ENCODE measurements around the gene ATP5ME. TPM values are rescaled to one million over a fixed set of nuclear protein-coding genes. Genes with fewer than 3 reads are reported as not detected.

The ATP5ME gene
- total RNA-seq, 2 donors from 2014 or later = 98.4 to 120 TPM

DNA sequence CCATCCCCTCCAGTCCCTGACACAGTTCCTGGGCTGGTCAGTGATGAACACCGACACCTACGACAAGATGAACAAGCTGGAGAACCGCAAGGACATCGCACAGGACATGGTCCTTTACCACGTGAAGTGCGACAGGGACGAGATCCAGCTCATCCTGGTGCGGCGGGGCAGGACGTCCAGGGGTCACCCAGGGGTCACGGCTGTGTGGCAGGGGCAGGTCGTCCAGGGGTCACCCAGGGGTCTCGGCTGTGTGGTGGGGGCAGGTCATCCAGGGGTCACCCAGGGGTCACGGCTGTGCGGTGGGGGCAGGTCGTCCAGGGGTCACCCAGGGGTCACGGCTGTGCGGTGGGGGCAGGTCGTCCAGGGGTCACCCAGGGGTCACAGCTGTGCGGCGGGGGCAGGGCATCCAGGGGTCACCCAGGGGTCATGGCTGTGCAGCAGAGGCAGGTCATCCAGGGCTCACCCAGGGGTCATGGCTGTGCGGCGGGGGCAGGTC, 16.7 kb downstream of the ATP5ME start:
- ATAC-seq (no peak), DNase-seq (no peak)
- H3K36me3 Mint-ChIP-seq (ENCODE audit: low read depth) = peaks cover 3% of the 10 kb centered on the region
- no peak overlapping the region for H3K27ac Mint-ChIP-seq
- no peaks in the 10 kb centered on the region for H3K27me3 Mint-ChIP-seq
- no peaks in the 10 kb centered on the region for H3K9me3 ChIP-seq (ENCODE audit: control insufficient read depth, low read length, poor library complexity, severe bottlenecking)
- no peaks in the 10 kb centered on the region for H3K4me1 Mint-ChIP-seq
- H3K4me3 Mint-ChIP-seq = no peak overlapping the region

DNA sequence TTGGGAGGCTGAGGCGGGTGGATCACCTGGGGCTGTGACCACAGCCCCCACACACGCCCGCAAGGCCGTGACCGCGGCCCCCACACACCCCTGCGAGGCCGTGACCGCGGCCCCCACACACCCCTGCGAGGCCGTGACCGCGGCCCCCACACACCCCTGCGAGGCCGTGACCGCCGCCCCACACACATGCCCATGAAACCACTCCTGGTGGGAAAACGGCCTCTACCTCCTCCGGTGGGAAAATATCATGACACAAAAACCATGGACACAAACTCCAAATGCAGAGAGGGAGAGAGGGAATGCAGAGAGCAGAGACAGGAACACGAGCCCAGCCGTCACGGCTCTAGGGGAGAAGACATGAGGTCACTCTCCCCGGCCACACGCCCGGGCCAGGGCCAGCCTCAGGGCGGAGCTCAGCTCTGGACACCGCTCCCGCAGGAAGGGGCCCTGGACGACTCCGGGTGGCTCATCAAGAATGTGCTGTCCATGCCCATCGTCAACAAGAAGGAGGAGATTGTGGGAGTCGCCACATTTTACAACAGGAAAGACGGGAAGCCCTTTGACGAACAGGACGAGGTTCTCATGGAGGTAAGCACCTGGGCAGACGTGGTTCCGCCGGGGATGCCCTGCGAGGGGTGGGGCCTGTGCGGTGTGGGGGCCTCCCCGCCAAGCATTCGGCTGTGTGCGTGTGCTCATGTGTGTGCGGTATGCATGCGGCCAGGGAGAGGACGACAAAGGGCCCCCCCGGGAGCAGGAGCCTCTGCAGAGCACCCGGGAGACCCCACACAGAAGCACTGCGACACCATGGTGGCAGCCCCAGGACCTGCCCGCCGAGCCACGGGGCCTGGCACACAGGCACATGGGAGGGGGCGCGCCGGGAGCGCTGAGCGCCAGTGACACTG, 17.4 kb downstream of the ATP5ME start:
- no peaks in the 10 kb centered on the region for H3K9me3 ChIP-seq (ENCODE audit: control insufficient read depth, low read length, poor library complexity, severe bottlenecking)
- Mint-ChIP-seq H3K27me3 (no peaks in the 10 kb centered on the region), H3K4me1 (no peaks in the 10 kb centered on the region), H3K36me3 (ENCODE audit: low read depth) (peaks cover 3% of the 10 kb centered on the region), H3K27ac (no peak overlapping the region), H3K4me3 (peak overlapping the region; percentile 19)
- no peak for DNase-seq
- ATAC-seq = no peak

DNA sequence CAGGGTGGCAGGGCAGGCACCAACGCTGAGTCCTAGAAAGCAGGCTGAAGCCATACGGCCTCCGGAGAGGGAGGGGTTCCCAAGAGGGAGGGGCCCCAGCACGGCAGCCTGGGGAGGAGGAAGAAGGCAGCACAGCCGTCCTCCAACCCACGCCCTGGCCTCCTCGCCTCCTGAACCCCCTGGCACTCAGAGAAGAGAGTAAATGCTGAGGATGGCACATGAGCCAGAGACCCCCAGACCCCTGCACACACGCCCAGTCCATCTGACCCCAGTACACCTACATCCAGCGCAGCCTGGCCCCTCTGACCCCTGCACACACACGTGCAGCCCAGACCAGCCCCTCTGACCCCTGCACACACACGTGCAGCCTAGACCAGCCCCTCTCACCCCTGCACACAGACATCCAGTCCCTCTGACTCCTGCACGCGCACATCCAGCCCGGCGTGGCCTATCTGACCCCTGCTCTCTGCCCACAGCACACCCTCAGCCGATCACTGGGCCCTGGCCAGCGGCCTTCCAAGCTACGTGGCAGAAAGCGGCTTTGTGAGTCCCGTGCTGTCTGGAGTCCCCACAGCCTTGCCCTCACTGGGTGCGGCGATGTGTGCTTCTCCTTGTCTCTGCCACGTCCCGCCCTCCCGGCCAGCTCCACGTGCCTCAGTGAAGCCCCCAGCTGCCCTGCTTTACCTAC, 18.5 kb downstream of the ATP5ME start:
- H3K9me3 ChIP-seq (ENCODE audit: control insufficient read depth, low read length, poor library complexity, severe bottlenecking) = no peaks in the 10 kb centered on the region
- Mint-ChIP-seq H3K27ac (no peak overlapping the region), H3K27me3 (no peaks in the 10 kb centered on the region), H3K4me3 (no peak overlapping the region), H3K36me3 (ENCODE audit: low read depth) (no peaks in the 10 kb centered on the region), H3K4me1 (no peaks in the 10 kb centered on the region)
- ATAC-seq (no peak), DNase-seq (no peak)

DNA sequence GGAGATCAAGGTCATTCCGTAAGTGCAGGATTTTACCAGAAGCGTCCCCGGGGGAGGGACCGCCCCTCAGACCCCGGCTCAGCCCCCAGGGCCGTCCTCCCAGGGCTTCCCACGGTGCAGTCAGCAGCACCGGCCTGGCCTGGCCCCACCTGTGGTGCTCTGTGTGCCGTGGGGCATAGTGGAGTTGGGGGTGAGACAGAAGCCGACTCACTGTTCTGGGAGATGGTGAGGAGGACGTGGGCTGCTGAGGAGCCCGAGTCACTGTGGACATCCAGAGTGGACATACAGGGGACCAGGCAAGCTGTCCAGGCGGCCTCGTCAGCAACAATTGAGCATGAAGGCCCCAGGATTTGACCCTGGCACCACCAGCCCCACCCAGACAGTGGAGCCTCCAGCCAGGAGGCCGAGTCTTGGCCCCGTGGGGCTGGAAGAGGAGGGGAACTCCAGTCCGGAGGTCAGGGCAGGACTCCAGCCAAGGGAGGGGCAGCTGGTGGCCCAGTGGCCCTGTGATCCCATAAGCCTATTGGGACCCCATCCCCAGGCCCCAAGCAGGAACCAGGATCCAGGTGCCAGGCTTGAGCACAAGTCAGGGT, 19.1 kb downstream of the ATP5ME start:
- Mint-ChIP-seq H3K4me1 (no peaks in the 10 kb centered on the region), H3K27ac (no peak overlapping the region), H3K27me3 (no peaks in the 10 kb centered on the region), H3K36me3 (ENCODE audit: low read depth) (no peaks in the 10 kb centered on the region), H3K4me3 (no peak overlapping the region)
- no peaks in the 10 kb centered on the region for H3K9me3 ChIP-seq (ENCODE audit: control insufficient read depth, low read length, poor library complexity, severe bottlenecking)
- DNase-seq = no peak
- ATAC-seq = no peak

DNA sequence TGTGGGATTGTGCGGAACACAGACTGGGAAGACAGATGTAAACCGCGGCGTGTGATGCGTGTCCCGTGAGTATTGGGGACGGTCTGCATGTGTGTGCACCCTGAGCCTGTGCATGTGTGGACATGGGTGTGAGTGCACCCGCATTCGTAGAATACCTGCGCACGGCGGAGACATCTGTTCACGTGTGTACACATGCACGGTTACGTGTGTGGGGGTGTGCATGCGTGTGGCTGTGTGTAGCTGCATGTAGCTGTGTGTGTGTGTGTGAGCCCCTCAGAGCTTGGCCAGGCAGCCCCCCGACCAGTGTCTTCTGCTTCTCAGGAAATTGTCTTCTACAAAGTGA, 19.6 kb downstream of the ATP5ME start:
- no peaks in the 10 kb centered on the region for H3K36me3 Mint-ChIP-seq (ENCODE audit: low read depth)
- H3K27me3 Mint-ChIP-seq = no peaks in the 10 kb centered on the region
- ATAC-seq = no peak
- H3K4me1 Mint-ChIP-seq = no peaks in the 10 kb centered on the region
- no peaks in the 10 kb centered on the region for H3K9me3 ChIP-seq (ENCODE audit: control insufficient read depth, low read length, poor library complexity, severe bottlenecking)
- no peak overlapping the region for H3K4me3 Mint-ChIP-seq
- no peak for DNase-seq
- H3K27ac Mint-ChIP-seq = no peak overlapping the region

DNA sequence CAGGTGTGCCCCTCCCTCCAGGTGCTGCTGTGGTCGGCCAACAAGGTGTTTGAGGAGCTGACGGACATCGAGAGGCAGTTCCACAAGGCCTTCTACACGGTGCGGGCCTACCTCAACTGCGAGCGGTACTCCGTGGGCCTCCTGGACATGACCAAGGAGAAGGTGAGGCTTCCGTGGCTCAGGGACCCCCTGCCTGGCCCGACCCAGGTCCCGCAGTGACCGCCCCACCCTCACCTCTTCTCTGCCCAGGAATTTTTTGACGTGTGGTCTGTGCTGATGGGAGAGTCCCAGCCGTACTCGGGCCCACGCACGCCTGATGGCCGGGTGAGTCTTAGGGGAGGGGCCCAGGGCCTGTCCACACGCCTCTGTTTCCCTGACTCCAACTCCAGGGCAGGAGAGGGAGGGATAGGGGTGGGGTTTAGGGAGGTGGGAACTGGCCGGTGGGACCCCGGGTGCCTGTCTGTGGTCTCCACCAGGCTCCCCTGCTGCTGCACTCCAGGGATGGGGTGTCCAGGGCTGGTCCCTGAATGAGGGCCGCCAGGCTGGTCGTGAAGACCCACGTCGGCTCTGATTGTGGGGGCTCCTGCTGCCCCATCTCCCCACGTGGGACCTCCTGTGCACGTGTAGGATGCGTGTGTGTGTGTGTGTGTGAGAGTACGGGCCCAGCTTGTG, 20.1 kb downstream of the ATP5ME start:
- no peaks in the 10 kb centered on the region for H3K9me3 ChIP-seq (ENCODE audit: control insufficient read depth, low read length, poor library complexity, severe bottlenecking)
- Mint-ChIP-seq H3K27me3 (no peaks in the 10 kb centered on the region), H3K4me1 (no peaks in the 10 kb centered on the region), H3K27ac (no peak overlapping the region), H3K4me3 (no peak overlapping the region), H3K36me3 (ENCODE audit: low read depth) (no peaks in the 10 kb centered on the region)
- ATAC-seq = no peak
- no peak for DNase-seq

DNA sequence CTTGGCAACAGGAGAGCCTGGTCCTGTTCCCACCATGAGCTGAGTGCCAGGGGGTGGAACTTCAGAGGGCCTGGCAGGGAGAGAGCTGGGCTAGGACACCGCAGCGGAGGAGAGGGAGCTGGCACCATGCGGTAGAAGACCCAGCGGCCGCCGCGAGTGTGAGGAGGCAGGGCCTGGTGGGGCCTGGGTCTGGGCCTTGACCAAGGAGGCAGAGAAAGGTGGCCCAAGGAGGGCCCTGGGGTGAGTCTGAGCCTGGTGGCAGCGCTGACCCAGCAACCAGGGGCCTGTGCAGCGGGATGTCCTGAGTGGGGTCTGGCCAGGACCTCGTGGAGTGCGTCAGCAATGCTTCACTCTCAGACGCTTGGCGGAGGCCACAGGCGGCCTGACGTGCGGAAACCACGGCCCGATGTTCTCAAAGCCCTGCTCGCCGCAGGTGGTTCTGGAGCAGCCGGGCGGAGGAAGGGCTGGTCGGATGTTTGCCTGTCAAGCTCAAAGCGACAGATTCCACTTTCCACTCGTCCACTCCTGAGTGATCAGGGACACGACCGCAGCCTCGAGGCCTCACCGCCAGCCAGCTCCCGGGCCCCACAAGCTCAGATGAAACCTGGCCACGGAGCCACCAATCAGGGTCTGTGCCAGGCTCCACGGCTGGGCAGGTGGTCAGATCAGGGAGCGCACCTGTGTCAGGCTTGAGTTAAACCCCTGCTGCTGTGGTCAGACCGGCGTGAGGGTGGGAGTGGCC, 20.8 kb downstream of the ATP5ME start:
- no peaks in the 10 kb centered on the region for H3K9me3 ChIP-seq (ENCODE audit: control insufficient read depth, low read length, poor library complexity, severe bottlenecking)
- Mint-ChIP-seq H3K36me3 (ENCODE audit: low read depth) (no peaks in the 10 kb centered on the region), H3K4me3 (no peak overlapping the region), H3K4me1 (no peaks in the 10 kb centered on the region), H3K27me3 (no peaks in the 10 kb centered on the region), H3K27ac (peak overlapping the region; percentile 2)
- no peak for ATAC-seq
- no peak for DNase-seq

DNA sequence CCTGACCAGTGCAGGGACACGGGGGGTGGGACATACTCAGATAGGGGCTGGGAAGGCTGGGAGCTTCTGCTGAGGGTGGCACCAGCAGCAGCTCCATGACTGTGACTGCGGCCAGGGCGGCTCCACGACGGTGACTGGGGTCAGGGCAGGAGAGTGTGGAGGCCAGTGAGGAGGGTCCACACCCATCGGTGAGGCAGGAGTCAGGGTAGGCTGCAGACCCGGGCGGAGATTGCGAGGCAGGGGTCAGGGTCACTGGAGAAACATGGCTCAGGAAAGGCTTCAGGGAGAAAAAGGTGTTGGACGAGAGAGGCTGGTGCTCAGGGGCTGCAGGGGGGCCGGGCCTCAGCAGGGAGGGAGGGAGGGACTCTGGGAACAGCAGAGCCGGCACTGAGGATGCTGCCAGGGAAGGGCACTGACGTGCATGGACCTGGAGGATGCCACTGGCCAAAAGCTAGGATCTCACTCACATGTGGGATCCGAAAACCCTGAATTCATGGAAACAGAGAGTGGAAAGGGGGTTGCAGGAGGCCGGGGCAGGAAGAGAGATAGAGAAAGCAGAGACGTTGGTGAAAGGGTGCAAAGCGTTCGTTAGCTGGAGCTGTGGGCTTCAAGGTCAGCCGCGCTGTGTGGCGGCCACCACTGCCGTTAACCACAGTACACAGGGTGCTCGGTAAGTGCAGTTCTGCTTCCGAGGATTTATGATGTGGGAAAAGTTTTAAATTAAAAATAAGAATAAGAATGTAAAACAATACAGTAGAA, 22.0 kb downstream of the ATP5ME start:
- ATAC-seq = no peak
- H3K36me3 Mint-ChIP-seq (ENCODE audit: low read depth) = no peaks in the 10 kb centered on the region
- no peak overlapping the region for H3K4me3 Mint-ChIP-seq

DNA sequence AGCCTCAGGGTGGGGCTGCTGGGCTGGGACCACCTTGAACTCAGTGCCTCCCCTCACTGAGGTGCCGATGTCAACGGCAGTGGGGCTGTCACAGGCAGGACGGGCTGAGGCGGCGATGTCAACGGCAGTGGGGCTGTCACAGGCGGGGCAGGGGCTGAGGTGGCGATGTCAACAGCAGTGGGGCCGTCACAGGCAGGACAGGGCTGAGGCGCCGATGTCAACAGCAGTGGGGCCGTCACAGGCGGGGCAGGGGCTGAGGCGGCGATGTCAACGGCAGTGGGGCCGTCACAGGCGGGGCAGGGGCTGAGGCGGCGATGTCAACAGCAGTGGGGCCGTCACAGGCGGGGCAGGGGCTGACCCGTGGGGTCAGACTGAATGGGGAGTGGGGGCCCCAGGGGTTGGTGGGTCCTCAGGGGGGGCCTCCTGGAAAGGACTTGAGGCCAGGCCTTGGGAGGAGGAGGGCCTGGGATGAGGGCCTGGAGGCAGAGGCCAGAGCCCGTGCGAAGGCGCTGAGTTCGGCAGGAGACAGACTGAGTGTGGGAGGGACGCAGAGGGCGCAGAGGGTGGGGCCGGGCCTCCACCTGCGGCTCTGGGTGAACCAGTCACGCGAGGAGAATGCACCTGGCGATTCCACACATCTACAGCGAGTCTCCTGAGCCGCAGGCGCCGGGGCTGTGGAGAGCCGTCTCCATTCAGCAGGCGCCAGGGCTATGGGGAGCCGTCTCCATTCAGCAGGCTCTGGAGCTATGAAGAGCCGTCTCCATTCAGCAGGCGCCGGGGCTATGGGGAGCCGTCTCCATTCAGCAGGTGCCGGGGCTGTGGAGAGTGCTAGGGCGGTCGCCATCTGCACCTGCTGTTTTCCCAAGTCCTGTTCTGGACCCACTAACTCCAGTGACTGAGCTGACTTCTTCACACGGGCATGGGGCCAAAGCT, 22.9 kb downstream of the ATP5ME start:
- Mint-ChIP-seq H3K27ac (no peak overlapping the region), H3K27me3 (peaks cover 8% of the 10 kb centered on the region), H3K4me3 (no peak overlapping the region), H3K4me1 (peaks cover 2% of the 10 kb centered on the region), H3K36me3 (ENCODE audit: low read depth) (peaks cover 2% of the 10 kb centered on the region)
- DNase-seq (no peak), ATAC-seq (no peak)
- H3K9me3 ChIP-seq (ENCODE audit: control insufficient read depth, low read length, poor library complexity, severe bottlenecking) = no peaks in the 10 kb centered on the region

More for the DNA sequence above, 22.0 kb downstream of the ATP5ME start:
- DNase-seq = no peak
- Mint-ChIP-seq H3K4me1 (no peaks in the 10 kb centered on the region), H3K27me3 (no peaks in the 10 kb centered on the region), H3K27ac (no peak overlapping the region)
- no peaks in the 10 kb centered on the region for H3K9me3 ChIP-seq (ENCODE audit: control insufficient read depth, low read length, poor library complexity, severe bottlenecking)

DNA sequence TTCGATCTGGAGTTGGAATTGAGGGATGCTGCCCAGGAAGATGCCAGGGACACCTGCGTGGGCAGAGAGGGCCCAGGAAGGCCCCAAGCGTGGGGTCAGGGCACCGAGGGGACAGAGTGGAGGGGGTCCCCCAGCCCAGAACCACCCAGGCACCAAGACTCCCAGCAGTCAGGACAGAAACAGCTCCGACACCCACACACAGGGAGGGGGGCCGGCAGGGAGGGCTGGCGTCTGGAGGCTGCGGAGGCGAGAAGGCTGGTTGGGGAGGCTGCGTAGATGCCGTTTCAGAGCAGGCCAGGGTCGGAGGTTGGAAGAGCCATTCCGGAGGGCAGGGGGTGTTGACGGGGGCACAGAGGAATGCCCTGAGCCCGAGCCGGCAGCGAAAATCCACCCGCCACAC, 23.6 kb downstream of the ATP5ME start:
- no peaks in the 10 kb centered on the region for H3K9me3 ChIP-seq (ENCODE audit: control insufficient read depth, low read length, poor library complexity, severe bottlenecking)
- Mint-ChIP-seq H3K27me3 (peaks cover 13% of the 10 kb centered on the region), H3K4me3 (no peak overlapping the region), H3K4me1 (peaks cover 4% of the 10 kb centered on the region), H3K27ac (no peak overlapping the region), H3K36me3 (ENCODE audit: low read depth) (peaks cover 4% of the 10 kb centered on the region)
- DNase-seq = no peak
- ATAC-seq = no peak

DNA sequence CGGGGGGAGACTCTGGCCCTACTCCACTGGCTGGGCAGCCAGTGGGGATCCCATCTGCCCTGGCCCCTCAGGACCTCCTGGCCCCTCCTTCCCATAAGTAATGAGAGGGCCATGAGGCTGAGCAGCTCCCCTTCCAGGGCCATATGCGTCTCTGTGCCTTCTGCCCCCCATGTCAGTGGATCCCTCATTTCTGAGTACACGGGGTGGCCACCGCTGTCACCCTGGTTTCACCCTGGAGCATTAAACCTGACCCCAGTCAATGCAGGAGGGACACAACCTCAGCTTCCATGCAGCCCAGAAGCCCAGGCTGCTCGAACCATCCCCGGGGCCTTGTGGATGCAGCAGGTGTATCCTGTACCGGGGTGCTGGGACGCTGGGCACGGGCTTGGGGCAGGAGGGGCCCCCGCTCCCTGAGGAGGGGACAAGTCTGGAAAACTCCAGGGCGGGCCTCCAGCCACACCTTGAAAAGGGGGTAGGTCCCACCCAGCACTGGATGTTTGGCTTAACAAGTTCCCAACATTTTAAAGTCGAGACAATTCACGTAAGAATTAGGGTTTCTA, 24.2 kb downstream of the ATP5ME start:
- Mint-ChIP-seq H3K27me3 (peaks cover 13% of the 10 kb centered on the region), H3K4me3 (no peak overlapping the region), H3K27ac (no peak overlapping the region), H3K4me1 (peaks cover 4% of the 10 kb centered on the region), H3K36me3 (ENCODE audit: low read depth) (peaks cover 4% of the 10 kb centered on the region)
- DNase-seq (no peak), ATAC-seq (no peak)
- H3K9me3 ChIP-seq (ENCODE audit: control insufficient read depth, low read length, poor library complexity, severe bottlenecking) = no peaks in the 10 kb centered on the region

All from T-helper 17 cell (primary cell).